Stimulated activated naive CD8-positive, alpha-beta T cell treated with anti-CD3 and anti-CD28 coated beads, Interleukin-15, Interleukin-2, amounts not matched to agents 100 ng/mL and 50 ng/mL, for 24 hours (primary cell): Measurements from ENCODE around the gene LRP1-AS.

Source experiments
- H3K27ac Mint-ChIP-seq: one replicate; pipeline ENCODE4 v1.8.0; 2021; ENCODE audit warnings: mild to moderate bottlenecking, mixed read lengths
- H3K27me3 Mint-ChIP-seq: one replicate; pipeline ENCODE4 v1.8.0; 2021; ENCODE audit warnings: mixed read lengths
- H3K36me3 Mint-ChIP-seq: one replicate; pipeline ENCODE4 v1.8.0; 2021; ENCODE audit warnings: low read depth, mixed read lengths
- H3K4me1 Mint-ChIP-seq: one replicate; pipeline ENCODE4 v1.8.0; 2021; ENCODE audit warnings: low read depth, mixed read lengths
- H3K4me3 Mint-ChIP-seq: one replicate; pipeline ENCODE4 v1.8.0; 2021; ENCODE audit warnings: mild to moderate bottlenecking, mixed read lengths
- H3K9me3 Mint-ChIP-seq: one replicate; pipeline ENCODE4 v1.8.0; 2021; ENCODE audit warnings: mixed read lengths

The LRP1-AS gene

DNA sequence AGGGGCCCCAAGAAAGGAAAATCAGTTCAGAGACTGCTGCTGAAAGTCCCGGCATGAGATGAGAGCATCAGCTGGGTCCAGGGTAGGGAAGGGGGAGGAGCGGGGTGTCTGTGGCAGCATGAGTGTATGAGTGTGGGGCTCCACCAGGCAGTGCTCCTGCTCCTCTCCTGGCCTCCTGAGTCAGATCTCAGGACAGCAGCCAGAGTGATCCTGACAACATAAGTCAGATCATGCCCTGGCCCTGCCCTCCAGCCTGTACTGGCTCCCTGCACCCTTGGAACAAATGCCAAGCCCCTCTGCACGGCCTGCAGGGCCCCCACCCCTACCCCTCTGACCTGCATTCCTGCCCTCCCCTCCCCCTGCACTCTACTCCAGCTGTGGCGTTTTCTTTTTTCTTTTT lies 24.2 kb upstream of the LRP1-AS start:
- Mint-ChIP-seq H3K27ac (no peak overlapping the region), H3K9me3 (no peaks in the 10 kb centered on the region), H3K4me3 (no peak overlapping the region), H3K27me3 (no peaks in the 10 kb centered on the region), H3K36me3 (no peaks in the 10 kb centered on the region), H3K4me1 (peaks cover 8% of the 10 kb centered on the region)

GRCh38 chr12:57170927-57171326 lies 23.5 kb upstream of the LRP1-AS start:
- Mint-ChIP-seq H3K4me3 (no peak overlapping the region), H3K9me3 (no peaks in the 10 kb centered on the region), H3K27me3 (no peaks in the 10 kb centered on the region), H3K4me1 (peaks cover 12% of the 10 kb centered on the region), H3K27ac (no peak overlapping the region), H3K36me3 (no peaks in the 10 kb centered on the region)

DNA sequence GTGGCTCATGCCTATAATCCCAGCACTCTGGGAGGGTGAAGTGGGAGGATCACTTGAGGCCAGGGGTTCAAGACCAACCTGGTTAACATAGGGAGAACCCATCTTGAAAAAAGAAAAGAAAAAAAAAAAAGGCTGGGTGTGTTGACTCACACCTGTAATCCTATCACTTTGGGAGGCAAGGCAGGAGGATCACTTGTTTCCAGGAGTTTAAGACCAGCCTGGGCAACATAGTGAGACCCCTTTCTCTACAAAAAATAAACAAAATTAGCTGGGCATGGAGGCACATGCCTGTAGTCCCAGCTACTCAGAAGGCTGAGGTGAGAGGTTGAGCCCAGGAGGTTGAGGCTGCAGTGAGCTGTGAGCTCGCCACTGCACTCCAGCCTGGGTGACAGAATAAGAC lies 23.0 kb upstream of the LRP1-AS start:
- Mint-ChIP-seq H3K4me1 (peaks cover 12% of the 10 kb centered on the region), H3K4me3 (no peak overlapping the region), H3K27ac (no peak overlapping the region), H3K36me3 (no peaks in the 10 kb centered on the region), H3K27me3 (no peaks in the 10 kb centered on the region), H3K9me3 (no peaks in the 10 kb centered on the region)

DNA sequence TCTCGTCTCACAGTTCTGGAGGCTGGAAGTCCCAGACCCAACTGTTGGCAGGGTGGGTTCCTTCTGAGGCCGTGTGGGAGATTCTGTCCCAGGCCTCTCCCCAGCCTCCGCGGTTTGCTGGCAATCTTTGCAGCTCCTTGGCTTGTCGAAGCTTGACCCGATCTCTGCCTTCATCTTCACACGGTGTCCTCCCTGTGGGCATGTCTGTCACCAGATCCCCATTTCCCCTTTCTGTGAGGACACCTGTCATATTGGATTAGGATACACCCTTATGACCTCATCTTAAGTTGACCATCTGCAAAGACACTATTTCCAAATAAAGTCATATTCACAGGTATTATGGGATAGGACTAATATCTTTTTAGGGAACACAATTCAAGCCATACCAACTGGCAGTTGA lies 22.6 kb upstream of the LRP1-AS start:
- H3K4me1 Mint-ChIP-seq = peaks cover 12% of the 10 kb centered on the region
- H3K27ac Mint-ChIP-seq = no peak overlapping the region
- no peaks in the 10 kb centered on the region for H3K27me3 Mint-ChIP-seq
- no peak overlapping the region for H3K4me3 Mint-ChIP-seq
- no peaks in the 10 kb centered on the region for H3K36me3 Mint-ChIP-seq
- H3K9me3 Mint-ChIP-seq = no peaks in the 10 kb centered on the region

DNA sequence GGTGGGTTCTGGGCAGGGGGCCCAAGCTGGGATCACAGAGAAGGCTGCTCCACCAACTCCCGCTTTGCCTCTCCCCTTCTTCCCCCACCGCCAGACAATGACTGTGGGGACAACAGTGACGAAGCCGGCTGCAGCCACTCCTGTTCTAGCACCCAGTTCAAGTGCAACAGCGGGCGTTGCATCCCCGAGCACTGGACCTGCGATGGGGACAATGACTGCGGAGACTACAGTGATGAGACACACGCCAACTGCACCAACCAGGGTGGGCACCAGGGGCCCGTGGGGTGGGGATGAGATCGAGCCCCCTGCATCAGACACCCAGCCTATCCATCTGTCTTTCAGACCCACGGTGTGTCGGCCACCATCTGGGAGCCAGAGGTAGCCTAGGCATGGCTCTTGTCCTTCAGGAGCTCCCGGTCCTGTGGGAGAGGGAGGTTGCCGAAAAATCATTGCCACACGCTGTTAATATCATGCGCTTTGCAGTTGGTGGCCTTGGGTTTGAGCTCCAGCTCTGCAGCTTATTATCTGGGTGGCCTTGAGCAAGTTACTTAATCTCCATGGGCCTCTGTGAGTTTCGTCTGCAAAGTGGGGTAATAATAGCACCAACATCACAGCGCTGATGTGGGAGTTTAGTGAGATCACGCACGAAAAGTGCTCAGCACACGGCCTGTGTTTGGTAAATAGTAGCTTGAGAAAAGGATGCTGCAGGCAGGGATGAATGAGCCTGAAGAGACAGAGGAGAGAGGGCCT lies 21.8 kb upstream of the LRP1-AS start:
- Mint-ChIP-seq H3K4me1 (peaks cover 12% of the 10 kb centered on the region), H3K4me3 (no peak overlapping the region), H3K27ac (no peak overlapping the region), H3K9me3 (no peaks in the 10 kb centered on the region), H3K27me3 (no peaks in the 10 kb centered on the region), H3K36me3 (no peaks in the 10 kb centered on the region)

DNA sequence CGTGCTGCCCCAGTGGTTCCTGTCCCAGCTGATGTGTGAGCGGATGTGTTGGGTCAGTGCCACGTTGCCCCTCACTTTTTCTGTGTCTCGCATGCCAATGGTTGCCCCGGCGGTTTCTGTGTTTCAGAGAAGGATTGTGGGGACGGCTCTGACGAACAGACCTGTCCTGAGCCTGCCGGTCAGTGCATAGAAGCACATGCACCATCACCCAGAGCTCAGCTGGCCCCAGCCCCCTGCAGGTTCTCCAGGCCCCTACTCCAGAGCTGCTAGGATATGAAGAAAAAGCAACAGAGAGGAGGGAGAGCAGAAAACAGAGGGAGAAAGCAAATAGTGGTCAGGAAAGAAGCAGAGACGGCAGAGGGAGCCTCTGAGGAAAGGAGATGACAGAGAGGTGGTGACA lies 20.6 kb upstream of the LRP1-AS start:
- no peaks in the 10 kb centered on the region for H3K27me3 Mint-ChIP-seq
- peaks cover 12% of the 10 kb centered on the region for H3K4me1 Mint-ChIP-seq
- no peak overlapping the region for H3K27ac Mint-ChIP-seq

DNA sequence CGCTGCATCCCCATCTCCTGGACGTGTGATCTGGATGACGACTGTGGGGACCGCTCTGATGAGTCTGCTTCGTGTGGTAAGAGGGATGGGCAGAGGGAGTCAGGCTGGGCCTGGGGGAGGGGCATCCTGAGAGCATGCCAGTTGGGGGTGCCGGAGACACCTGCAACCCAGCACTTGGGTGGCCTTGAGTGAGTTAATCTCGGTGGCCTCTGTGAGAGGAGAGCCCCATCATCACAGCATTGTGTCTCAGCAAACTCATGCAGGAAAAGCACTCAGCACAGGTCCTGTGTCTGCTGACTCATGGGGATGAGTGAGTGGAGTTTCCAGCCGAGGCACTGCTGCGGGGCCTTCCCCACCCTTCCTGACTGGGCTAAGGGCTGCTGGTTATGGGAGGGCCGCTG lies 19.6 kb upstream of the LRP1-AS start:
- no peak overlapping the region for H3K27ac Mint-ChIP-seq
- H3K4me3 Mint-ChIP-seq = no peak overlapping the region
- H3K9me3 Mint-ChIP-seq = no peaks in the 10 kb centered on the region
- no peaks in the 10 kb centered on the region for H3K36me3 Mint-ChIP-seq
- peaks cover 12% of the 10 kb centered on the region for H3K4me1 Mint-ChIP-seq
- H3K27me3 Mint-ChIP-seq = no peaks in the 10 kb centered on the region

More for the DNA sequence above, 20.6 kb upstream of the LRP1-AS start:
- Mint-ChIP-seq H3K36me3 (no peaks in the 10 kb centered on the region), H3K9me3 (no peaks in the 10 kb centered on the region), H3K4me3 (no peak overlapping the region)

GRCh38 chr12:57165741-57166140 lies 18.3 kb upstream of the LRP1-AS start:
- H3K27me3 Mint-ChIP-seq = no peaks in the 10 kb centered on the region
- no peaks in the 10 kb centered on the region for H3K9me3 Mint-ChIP-seq
- H3K27ac Mint-ChIP-seq = no peak overlapping the region
- no peak overlapping the region for H3K4me3 Mint-ChIP-seq
- H3K36me3 Mint-ChIP-seq = no peaks in the 10 kb centered on the region
- peaks cover 12% of the 10 kb centered on the region for H3K4me1 Mint-ChIP-seq

DNA sequence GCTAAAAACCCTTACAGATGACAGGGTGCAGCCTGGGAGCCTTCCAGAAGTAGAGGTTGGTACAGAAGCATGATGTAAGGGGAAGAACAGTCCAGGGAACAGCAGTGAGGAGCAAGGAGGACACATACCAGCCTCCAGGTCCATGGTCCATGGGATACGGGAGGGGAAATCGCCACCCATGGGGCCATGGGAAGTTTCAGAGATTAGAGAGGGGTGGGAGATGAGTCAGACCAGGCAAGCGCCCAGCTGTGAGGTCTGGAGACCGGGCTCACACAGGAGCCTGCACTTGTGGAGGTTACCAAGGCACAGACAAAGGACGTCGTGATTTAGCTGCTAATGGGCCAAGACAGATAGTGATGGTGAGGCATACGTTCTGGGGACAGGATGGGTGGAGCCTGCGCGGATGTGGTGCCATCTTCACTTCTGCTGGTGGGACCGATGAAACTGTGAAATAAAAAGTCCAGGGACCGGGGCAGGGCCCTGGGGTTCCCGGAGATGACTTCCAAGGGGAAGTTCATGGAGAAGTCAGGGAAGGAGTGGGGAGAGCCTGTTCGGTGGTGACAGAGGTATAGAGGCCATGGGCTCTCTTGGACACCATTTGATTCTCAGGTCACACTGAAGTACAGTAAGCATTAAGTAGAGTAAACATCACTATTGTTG lies 17.7 kb upstream of the LRP1-AS start:
- Mint-ChIP-seq H3K4me1 (peaks cover 12% of the 10 kb centered on the region), H3K4me3 (no peak overlapping the region), H3K36me3 (no peaks in the 10 kb centered on the region), H3K9me3 (no peaks in the 10 kb centered on the region), H3K27ac (no peak overlapping the region), H3K27me3 (no peaks in the 10 kb centered on the region)

- Mint-ChIP-seq H3K27ac (no peak overlapping the region), H3K9me3 (no peaks in the 10 kb centered on the region), H3K27me3 (no peaks in the 10 kb centered on the region), H3K4me1 (peaks cover 12% of the 10 kb centered on the region), H3K36me3 (no peaks in the 10 kb centered on the region), H3K4me3 (no peak overlapping the region)
Measured at GRCh38 chr12:57164454-57164853, 17.0 kb upstream of the LRP1-AS start.

GRCh38 chr12:57162553-57163125 lies 15.2 kb upstream of the LRP1-AS start:
- peaks cover 18% of the 10 kb centered on the region for H3K4me1 Mint-ChIP-seq

DNA sequence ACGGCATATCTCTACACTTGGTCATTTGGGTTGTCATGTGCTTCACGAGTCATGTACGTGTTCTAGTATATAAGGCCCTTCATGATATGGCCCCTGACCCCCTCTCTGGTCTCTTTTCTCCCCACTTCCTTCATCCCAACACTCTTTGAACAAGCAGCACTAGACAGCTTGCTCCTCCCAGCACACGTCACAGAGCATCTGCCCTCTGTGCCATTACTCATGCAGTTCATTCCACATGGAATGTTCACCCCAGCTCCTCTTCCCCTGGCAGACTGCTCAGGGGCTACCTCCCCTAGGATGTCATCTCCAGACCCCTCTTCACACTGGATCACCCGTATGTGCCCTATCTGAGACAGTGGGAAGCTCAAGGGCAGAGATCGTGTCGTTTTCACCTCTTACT lies 14.1 kb upstream of the LRP1-AS start:
- peaks cover 10% of the 10 kb centered on the region for H3K4me1 Mint-ChIP-seq
- no peaks in the 10 kb centered on the region for H3K36me3 Mint-ChIP-seq
- H3K4me3 Mint-ChIP-seq = no peak overlapping the region
- H3K9me3 Mint-ChIP-seq = no peaks in the 10 kb centered on the region
- no peak overlapping the region for H3K27ac Mint-ChIP-seq
- H3K27me3 Mint-ChIP-seq = no peaks in the 10 kb centered on the region

More at GRCh38 chr12:57162553-57163125, 15.2 kb upstream of the LRP1-AS start:
- no peaks in the 10 kb centered on the region for H3K27me3 Mint-ChIP-seq
- H3K4me3 Mint-ChIP-seq = no peak overlapping the region
- H3K27ac Mint-ChIP-seq = no peak overlapping the region
- no peaks in the 10 kb centered on the region for H3K9me3 Mint-ChIP-seq
- no peaks in the 10 kb centered on the region for H3K36me3 Mint-ChIP-seq

- H3K4me3 Mint-ChIP-seq = no peak overlapping the region
- H3K27ac Mint-ChIP-seq = no peak overlapping the region
- no peaks in the 10 kb centered on the region for H3K27me3 Mint-ChIP-seq
- peaks cover 7% of the 10 kb centered on the region for H3K4me1 Mint-ChIP-seq
- no peaks in the 10 kb centered on the region for H3K36me3 Mint-ChIP-seq
- H3K9me3 Mint-ChIP-seq = no peaks in the 10 kb centered on the region
Measured at GRCh38 chr12:57160741-57161140, 13.3 kb upstream of the LRP1-AS start.

DNA sequence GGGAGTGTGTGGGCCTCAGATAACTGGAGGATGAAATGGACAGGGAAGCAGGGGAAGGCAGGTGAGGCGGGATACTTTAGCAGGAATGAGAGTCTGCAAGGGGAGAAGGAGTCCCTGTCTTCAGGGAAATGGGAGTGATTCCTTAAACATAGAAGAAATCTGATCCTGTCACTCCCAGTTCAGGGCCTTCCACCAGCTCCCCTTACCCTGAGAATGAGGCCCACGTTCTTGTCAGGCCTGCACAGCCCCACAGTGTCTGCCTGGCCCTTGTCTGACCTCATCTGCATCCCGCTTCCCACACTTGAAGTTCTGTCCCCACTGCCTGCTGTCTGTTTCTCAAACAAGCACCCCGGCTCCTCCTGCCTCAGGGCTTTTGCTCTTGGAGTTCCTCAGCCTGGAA lies 12.6 kb upstream of the LRP1-AS start:
- Mint-ChIP-seq H3K4me3 (no peak overlapping the region), H3K4me1 (peaks cover 7% of the 10 kb centered on the region), H3K27me3 (no peaks in the 10 kb centered on the region), H3K36me3 (no peaks in the 10 kb centered on the region), H3K9me3 (no peaks in the 10 kb centered on the region), H3K27ac (no peak overlapping the region)

GRCh38 chr12:57159311-57159710 lies 11.9 kb upstream of the LRP1-AS start:
- no peaks in the 10 kb centered on the region for H3K36me3 Mint-ChIP-seq
- no peaks in the 10 kb centered on the region for H3K27me3 Mint-ChIP-seq
- no peak overlapping the region for H3K27ac Mint-ChIP-seq
- no peak overlapping the region for H3K4me3 Mint-ChIP-seq
- H3K4me1 Mint-ChIP-seq = peaks cover 7% of the 10 kb centered on the region
- no peaks in the 10 kb centered on the region for H3K9me3 Mint-ChIP-seq
